ENCODE results near the gene ZNF319.
"Not testable (repeated sequence)": the region's sequence is repeated elsewhere in the genome, so short reads cannot be mapped to it uniquely, and the experiment has no call there.

Gene ZNF319

DNA sequence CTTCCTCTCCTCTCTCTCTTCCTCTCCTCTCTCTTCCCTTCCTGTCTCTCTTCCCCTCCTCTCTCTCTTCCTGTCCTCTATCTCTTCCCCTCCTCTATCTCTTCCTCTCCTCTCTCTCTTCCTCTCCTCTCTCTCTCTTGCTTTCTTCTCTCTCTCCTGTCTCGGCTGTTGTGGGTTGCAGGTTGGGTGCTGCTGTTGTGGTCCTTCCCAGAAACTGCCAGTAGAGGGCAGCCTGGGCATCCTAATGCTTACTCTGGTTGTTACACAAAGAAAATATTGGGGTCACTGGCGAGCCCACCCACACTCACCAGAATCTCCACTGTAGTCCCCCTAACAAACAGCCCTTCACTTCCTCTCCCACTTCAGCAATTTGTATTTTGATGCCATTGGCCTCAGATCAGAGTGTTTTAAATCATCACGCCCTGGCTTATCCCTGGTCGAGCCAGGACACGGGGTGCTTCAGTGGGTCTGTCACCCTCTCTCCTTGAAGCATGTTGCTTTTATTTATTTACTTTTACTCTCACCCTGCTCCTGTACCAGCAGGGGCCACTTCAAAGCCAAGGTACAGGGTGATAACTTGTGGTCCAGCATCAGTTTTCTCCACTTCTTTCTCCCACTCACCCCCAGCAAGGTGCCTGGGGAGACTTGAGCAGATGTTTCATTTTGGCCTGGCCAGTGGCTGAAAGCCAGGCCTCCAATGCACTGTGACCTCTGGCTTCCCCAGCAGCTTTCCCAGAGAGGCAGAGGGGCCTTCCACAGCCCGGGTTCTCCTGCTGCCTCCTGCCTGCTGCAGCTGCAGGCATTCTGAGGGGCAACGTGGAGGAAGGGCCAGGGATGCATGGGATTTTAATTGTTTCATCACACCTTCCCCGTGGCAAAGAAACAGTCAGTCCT lies 20.4 kb upstream of the ZNF319 start:
- DNase-seq, result no peak

DNA sequence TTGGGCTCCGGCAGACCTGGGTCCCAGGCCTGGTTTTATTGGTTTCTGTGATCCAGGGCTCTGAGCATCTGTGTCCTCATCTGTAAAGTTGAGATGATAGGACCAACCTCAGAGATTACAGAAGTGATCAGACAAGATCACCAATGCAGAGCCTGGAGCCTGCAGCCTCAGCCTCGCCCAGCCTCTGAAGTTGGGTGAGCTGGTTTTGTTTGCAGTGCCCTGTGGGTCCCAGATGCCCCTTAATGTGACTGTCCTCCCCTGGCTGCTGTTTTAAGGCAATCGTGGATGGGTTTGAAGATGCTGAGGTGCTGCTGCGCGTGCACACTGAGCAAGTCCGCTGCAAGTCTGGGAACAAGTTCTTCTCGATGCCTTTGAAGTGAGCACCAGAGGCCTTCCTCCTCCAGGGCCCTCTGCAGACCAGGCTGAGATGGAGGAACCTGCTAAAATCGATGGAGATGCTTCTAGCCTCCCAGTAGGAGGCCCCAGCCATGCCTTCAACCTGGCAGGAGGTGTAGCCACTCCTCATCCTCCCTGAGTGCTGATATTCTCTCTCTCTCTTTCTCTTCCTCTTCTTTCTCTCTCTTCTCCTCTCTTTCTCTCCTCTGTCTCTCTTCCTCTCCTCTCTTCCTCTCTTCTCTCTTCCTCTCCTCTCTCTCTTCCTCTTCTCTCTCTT lies 19.5 kb upstream of the ZNF319 start:
- no peak for DNase-seq

DNA sequence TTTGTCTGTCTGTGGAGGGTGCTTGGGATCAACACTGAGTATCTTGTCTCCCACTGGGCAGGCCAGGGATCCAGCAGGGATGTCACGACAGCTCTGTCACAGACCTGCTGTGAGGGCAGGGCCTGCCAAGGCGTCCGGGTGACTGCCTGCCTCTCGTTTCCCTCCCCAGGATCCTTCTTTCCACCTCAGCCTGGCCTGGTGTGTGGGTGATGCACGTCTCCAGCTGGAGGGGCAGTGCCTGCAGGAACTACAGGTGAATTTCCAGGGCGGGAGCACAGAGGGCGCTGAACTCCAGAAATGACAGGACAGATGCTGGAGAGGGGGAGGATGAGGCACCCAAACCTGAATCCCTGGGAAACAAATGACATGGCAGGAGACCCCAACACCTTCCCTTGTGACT lies 18.3 kb upstream of the ZNF319 start:
- no peak for DNase-seq

DNA sequence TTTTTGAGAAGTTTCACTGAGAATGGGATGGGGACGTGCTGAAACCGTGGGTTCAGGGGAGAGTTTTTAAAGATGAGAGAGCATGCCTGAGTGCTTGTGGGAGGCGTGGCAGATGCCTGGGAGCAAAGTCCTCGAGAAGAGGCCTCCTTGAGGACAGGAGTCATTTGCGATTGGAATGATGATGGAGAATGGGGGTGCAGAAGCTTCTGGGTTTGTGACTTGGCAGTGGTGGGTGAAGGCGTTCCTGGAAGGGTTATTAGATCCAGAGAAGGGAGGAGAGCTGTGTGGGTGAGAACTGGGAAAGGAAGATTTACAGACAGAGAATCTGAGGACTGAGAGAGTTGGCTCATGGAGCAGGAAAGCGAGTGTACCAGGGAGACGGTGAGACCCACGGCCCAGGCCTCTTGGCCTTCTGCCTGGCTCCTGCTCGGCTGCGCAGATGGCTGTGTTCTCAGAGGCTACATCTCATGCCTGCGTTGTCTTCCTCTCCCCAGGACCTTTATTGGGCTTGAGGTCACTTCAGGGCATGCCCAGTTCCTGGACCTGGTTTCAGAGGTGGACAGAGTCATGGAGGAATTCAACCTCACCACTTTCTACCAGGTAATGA lies 16.5 kb upstream of the ZNF319 start:
- no peak for DNase-seq

DNA sequence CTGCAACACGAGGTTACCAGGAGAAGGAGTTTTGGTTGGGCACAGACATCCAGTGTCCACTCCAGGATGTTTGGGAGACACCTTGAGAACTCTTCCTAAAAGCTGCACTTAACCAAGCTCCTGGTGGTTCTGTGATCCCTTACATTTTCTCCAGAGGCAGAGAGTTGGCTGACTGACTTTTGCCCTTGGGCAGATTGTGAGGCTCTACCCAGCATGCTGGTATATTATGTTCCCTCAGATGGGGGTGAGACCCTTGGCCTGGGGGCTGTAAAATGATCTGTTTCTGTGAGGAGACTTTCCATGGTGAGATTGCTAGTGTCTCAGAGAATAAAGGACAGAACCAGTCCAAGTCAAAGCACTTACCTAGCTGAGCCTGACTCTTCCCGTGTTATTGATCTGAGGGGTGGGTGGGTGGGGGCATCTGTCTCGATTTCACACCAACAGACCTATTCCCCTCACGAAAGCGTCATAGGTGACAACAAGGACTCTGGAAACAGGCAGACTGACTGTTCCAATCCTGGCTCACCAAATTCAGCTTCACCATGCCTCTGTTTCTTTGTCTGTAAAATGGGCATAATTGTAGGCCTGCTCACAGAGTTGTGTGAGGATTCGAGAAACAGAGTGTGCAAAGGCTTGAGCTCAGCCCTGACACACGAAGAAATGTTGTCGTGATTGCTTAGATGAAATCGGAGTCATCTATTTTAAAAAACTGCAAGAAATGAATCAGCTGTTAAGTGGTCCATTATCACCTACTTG lies 12.9 kb upstream of the ZNF319 start:
- no peak for DNase-seq

DNA sequence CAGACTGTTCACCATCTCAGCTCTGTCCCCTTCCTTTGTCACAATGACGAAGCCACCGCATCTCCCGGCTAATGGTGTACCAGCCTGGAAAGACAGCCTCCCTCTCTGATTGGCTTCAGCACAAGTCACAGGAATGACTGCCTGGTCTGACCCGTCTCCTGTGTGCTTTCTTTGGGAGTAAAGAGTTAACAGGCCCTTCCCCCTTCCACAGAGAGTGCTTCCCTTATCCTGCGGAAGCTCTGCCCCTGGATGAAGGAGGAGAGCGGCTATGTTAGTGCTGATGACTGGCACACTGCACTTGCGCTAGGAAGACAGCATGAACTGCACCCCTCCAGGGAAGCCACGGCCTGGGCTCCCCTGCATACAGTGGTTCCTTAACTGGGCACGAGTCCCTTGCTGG lies 12.0 kb upstream of the ZNF319 start:
- no peak for DNase-seq

DNA sequence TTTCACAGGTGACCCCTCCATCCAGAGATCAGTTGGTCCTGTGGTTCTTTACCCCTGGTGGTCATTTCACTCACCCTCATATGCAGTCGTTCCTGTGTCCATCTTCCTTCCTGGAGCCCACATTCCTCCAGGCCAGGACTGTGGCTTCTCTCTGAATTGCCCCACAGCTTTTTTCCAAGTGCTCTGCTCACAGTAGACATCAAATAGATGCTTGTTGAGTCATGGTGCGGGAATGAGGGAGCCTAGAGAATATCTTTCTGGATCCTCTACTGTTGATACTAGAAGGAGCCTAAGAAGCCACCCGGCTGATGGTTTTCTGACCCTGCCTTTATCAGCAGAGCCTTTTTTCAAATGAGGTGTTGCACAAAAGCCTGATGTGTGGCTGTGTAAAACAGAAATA lies 11.2 kb upstream of the ZNF319 start:
- DNase-seq, result no peak

DNA sequence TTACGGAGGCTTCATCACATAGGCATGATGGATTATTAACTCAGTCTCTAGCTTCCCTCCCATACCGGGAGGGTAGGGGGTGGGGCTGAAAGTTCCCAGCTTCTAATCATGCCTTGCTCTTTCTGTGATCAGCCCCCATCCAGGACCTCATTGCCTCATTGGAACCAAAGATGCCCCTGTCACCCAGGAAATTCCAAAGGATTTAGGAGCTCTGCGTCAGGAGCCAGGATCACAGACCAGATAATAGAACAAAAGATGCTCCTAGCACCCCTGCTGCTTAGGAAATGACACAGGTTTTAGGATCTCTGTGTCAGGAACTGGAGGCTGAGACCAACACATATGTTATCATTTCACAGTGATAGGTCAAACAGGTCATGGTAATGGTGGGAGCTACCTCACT lies 10.4 kb upstream of the ZNF319 start:
- DNase-seq, result no peak

DNA sequence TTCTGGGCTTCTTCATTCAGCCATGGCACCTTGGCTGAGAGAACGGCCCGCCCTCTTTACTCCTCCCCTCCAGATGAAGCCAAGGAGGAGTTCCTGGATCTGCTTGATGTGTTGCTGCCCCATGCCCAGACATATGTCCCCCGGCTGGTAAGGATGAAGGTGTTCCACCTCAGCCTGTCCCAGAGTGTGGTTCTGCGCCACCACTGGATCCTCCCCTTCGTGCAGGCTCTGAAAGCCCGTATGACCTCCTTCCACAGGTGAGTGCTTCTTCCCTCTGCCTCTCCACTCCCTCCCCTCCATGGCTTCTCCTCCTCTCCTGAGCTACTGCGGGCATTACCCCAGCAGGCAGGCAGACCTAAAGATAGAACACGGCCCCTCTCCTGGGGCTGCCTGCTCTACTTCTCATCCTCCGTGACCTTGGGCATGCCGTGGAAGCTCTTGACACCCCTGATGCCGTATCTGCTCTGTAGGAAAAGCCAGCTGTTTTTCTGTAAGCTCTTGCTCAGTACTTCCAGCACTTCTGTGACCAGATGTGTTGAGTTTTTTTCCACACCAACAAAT lies 9.5 kb upstream of the ZNF319 start:
- DNase-seq, result no peak

DNA sequence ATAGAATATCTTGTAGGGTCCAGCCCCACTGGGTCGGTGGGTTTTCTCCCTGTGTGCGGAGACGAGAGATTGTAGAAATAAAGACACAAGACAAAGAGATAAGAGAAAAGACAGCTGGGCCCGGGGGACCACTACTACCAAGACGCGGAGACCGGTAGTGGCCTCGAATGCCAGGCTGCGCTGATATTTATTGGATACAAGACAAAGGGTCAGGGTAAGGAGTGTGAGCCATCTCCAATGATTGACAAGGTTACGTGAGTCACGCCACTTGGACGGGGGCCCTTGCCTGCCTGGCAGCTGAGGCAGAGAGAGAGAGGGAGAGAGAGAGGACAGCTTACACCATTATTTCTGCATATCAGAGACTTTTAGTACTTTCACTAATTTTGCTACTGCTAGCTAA lies 4.3 kb upstream of the ZNF319 start:
- not testable (repeated sequence) for DNase-seq

DNA sequence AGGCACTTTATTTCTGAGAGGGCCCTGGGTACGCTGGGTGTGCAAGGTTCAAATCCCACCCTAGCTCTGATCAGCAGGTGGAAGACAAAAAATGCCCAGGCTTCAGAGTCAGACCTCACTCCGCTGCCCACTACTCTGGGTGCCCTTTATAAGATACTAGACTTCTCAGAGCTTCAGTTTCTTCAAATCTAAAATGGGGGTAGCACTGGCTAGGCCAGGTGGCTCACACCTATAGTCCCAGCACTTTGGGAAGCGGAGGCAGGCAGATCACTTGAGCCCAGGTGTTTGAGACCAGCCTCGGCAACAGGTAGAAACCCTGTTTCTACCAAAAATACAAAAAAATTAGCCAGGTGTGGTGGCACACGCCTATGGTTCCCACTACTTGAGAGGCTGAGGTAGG lies 2.5 kb upstream of the ZNF319 start:
- no peak for DNase-seq

DNA sequence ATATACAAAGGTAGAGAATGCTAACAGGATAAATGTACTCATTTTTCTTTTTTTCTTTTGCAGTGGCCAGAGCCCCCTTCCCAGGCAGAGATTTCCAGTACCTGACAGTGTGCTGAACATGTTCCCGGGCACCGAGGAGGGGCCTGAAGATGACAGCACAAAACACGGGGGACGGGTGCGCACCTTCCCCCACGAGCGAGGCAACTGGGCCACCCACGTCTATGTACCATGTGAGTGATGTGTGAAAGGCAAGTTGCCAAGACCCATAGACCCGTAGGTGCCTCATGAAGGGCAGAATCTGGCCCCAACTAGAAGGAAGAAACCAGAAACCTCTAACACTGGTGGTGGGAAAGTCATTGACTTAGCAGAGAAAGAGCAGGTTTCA lies 1.9 kb upstream of the ZNF319 start:
- no peak for DNase-seq

DNA sequence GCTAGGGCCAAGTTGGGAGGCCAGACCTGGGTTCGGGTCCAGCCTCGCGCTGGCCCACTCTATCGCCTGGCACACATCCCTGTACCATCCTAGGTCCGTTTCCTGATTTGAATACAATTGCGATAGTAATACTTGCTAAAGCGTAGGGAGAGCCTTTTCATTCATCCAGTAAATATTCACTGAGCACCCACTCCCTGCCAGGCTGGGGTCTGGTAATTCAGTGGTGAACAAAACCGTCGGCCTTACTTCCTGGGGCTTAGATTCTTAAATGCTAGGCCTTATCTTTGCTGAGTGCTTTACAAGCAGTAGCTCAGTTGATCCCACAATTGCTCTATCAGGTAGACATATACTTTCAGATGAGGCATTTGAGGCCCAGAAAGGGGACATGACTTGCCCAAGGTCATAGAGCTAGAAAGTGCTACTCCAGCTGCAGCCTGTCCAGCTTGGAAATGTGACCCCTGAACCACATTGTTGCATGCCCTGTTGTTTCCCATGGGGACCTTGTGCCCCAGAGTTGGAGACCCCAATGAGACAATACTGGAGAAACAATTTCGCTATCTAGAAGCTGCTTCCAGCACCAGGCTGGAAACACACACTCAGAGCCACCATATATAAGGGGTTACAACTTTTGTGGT lies 1.4 kb upstream of the ZNF319 start:
- DNase-seq, result no peak

DNA sequence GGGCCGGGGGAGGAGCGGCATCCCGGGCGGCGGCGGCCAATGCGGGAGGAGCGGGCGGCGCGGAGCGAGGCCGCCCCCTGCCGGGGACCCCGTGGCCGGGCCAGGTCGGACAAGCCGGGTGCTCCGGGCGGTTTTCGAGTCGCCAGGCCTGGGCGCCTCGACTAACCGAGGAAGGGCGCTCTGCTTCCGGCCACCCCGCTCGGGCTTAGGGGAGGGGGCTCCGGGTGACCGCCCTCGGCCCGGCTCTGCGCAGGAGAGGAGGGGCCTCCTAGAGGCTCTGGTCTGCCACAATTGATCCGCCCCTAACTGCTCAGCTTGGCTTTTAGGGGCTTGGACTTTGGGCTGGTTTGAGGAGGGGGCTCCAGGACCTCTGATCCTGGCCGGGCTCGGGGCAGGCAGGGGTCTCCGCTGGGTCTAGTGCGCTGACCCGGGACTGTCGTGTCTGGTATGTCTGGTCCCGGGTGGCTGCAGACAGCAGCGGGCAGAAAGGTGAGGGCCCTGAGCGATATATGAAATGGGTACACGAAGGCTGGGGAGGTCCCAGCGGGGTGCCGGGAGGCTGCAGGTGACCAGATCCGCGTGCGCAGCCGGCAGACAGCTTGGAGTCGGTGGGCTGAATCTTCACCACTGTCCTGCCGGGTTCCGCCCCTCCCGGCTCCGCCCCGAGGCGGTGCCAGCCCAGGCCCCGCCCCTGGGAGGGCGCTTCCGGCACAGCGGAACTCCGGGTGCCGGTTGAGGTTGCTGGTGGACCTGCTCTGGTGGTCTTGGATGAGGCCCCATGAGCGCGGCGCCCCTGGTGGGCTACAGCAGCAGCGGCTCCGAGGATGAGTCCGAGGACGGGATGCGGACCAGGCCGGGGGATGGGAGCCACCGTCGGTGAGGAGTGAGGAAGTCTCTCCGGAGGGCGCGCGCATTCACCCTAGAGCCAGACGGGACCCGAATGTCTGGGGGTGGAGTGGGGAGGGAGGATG lies 519 bp upstream of the ZNF319 start, which contains the start of gene USB1:
Gene USB1 (plus strand): TSS at position 702 of the 971 bp plus-strand sequence. CDS start 77 bp downstream, at position 779.
- peak; percentile 67 for DNase-seq

DNA sequence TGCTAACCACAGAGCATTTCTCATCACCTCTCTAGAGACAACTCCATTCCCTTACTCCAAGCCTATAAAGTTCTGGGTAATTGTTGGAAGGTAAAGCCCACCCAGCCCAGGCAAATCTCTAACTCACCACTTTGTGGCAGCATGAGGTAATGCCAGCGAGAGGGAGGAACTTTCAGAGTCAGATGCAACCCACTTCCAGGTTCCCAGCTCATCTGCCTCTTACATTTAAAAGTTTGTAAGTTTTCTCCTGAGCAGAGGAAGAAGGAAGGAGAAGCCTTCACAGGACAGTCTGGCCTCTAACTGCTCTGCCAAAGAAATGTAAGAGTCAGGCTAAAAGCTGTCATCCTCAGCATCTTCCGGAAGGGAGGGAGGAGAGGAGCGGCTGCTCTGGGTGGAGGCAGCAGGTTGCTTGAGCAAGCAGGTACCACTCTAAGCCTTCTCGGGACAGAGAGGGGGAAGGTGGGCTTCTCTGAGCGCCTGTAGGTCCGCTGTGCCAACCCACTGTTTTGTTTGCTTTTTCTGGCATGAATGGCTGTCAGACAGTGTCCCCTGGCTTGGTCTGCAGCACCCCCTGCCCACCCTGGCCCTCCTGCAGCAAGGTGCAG lies 1.0 kb downstream of the ZNF319 start:
- no peak for DNase-seq

DNA sequence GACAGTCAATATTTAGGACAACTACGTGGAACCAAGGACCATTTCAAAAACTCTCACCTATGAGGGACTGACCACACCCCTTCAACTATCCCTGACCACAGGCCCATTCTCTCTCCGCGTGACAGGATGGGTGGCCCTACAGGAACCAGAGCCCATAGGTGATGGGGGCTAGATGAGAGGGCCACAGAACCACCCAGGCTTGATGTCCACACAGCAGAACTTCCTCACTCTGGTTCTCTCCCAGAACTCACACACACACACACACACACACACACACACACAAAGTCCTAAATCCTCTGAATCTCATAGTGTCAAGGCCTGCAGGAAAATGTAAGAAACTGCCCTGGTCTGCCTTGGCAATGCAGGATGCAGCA lies 1.5 kb downstream of the ZNF319 start:
- no peak for DNase-seq

DNA sequence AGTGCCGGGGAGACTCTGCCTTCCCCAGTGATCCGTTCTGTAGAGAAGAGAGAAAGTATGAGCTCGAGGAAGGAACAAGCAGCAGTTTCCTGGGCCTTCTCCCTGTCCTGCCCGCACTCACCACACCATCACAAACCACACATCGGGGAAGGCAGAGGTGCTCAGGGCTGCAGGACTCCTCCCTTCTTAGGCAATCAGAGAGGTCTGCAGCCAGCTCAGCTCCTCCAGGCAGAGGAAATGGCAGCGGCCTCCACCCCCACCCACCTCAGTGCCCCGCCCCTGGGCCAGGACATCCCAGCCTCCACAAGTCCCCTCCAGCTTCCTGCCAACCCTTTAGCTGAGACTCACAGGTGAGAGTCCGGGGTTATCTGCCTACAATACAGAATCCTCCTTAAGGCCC lies 2.0 kb downstream of the ZNF319 start:
- no peak for DNase-seq

DNA sequence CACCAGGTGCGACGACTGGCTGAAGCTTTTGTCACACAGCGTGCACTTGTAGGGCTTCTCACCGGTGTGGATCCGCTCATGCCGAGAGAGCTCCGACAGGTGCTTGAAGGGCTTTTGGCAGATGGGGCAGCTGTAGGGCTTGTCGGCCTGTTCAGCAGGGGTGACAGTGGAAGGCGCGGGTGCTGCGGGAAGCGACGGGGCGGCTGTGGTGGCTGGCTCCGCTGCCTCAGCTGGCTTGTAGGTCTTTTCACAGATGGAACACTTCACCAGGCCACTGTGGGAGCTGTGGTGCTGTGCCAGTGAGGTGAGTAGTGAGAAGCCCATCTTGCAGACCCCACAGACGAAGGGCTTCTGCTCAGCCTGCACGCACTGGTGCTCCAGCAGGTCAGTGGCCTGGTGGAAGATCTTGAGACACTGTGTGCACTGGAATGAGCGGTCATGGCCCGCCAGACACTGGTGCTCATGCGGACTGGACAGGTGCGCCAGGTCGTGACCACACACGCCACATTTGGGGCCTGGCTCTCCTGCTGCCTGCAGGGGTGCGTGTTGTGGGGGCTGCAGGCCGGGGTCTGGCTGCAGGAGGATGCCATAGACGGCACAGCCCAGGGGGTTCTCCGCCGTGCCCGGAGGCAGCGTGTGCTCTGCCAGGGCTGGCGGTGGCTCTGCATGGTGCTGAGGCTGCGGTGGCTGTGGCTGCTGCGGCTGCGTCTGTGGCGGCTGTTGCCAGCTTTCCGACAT lies 2.8 kb downstream of the ZNF319 start:
- no peak for DNase-seq

DNA sequence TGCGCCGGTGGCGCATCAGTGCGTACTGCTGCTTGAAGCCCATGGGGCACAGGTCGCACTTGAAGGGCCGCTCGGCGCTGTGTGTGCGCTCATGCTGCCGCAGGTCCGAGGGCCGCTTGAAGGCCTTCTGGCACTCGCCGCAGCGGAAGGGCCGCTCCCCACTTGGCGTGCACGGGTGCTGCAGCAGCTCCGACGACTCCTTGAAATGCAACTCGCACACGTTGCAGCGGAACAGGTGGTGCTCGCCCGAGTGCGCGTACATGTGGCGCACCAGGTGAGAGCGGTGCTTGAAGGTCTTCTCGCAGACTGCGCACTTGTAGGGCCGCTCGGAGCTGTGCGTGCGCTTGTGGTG lies 3.3 kb downstream of the ZNF319 start:
- DNase-seq, result no peak

Measured in NCI-H524 treated with DMSO at 0.1 percent for 48 hours (cell line).